ENCODE data around the gene NRIP2. TPM values are rescaled to one million over a fixed set of nuclear protein-coding genes. Genes with fewer than 3 reads are reported as not detected.

Gene NRIP2
- total RNA-seq, 3 donors from 2014 or later = 0.64 to 2.2 (median 0.96) TPM

- Histone ChIP-seq H3K9me3 (no peaks in the 10 kb centered on the region), H3K4me1 (ENCODE audit: low read depth) (peaks cover 18% of the 10 kb centered on the region), H3K4me3 (no peak overlapping the region), H3K36me3 (ENCODE audit: low read depth) (no peaks in the 10 kb centered on the region)
- intact Hi-C loops (cut with DNase I, micrococcal nuclease) = loop anchor here in 1 of 2 donors (5.0 kb wide), 1 partner anchor 187 kb away; no protein-coding TSS in a partner anchor
- ATAC-seq = no peak
- DNase-seq = no peak
- TF ChIP-seq, protein P1, sequence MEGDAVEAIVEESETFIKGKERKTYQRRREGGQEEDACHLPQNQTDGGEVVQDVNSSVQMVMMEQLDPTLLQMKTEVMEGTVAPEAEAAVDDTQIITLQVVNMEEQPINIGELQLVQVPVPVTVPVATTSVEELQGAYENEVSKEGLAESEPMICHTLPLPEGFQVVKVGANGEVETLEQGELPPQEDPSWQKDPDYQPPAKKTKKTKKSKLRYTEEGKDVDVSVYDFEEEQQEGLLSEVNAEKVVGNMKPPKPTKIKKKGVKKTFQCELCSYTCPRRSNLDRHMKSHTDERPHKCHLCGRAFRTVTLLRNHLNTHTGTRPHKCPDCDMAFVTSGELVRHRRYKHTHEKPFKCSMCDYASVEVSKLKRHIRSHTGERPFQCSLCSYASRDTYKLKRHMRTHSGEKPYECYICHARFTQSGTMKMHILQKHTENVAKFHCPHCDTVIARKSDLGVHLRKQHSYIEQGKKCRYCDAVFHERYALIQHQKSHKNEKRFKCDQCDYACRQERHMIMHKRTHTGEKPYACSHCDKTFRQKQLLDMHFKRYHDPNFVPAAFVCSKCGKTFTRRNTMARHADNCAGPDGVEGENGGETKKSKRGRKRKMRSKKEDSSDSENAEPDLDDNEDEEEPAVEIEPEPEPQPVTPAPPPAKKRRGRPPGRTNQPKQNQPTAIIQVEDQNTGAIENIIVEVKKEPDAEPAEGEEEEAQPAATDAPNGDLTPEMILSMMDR (IDR thresholded peaks at IDR 0.05) = no peak
These were observed 20.7 kb upstream of the NRIP2 start for GRCh38 chr12:2855546-2855945.

- peak; percentile 97 for ATAC-seq
These were observed 20.0 kb upstream of the NRIP2 start for GRCh38 chr12:2854669-2855453.

DNA sequence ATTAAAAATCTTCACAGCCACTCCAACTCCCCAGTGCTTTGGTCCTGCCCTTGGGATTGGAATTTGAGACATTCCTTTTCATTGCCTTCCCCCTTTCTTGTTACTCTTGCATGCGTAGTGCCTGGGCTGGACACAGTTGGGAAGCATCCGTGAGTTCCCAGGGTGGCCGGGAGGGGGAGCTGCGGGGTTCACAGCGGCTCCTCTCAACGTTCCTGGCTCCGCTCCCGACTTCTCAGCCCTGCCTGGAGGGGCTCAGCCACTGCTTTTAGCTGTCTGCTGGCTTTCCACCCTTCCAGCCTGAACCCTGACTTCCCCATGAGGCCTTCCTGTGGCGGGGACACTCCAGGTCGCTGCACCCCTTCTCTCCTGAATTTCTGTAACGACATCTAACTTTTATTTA lies 18.8 kb upstream of the NRIP2 start:
- H3K4me1 ChIP-seq (ENCODE audit: low read depth) = peaks cover 21% of the 10 kb centered on the region
- TF ChIP-seq, protein P1 (IDR thresholded peaks at IDR 0.05) = peak; percentile 57
- intact Hi-C loops (cut with DNase I, micrococcal nuclease) = no loop called here

More at GRCh38 chr12:2854669-2855453, 20.0 kb upstream of the NRIP2 start:
- Histone ChIP-seq H3K9me3 (no peaks in the 10 kb centered on the region), H3K4me1 (ENCODE audit: low read depth) (peaks cover 21% of the 10 kb centered on the region), H3K36me3 (ENCODE audit: low read depth) (no peaks in the 10 kb centered on the region), H3K4me3 (no peak overlapping the region)
- intact Hi-C loops (cut with DNase I, micrococcal nuclease) = loop anchor here in 1 of 2 donors (5.0 kb wide), 1 partner anchor 187 kb away; no protein-coding TSS in a partner anchor
- DNase-seq = peak; percentile 88 to 90 (median 89)
- TF ChIP-seq, protein P1 (IDR thresholded peaks at IDR 0.05) = no peak

DNA sequence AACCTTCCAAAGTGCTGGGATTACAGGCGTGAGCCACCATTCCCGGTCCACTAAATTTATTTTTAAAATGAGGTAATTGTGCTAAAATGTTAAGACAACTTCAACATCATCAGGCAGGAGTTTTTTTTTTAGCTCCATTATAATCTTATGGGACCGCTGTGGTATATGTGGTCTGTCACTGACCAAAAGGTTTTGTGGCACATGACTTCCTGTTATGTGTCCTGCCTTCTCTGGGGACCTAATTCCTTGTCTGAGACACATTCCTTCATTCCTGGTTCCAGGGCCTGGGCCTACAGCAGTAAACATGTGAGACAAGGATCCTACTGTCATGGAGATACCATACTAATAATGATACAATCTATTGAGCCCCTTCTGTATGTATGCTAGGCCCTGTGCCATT lies 17.1 kb upstream of the NRIP2 start:
- intact Hi-C loops (cut with DNase I, micrococcal nuclease) = no loop called here
- Histone ChIP-seq H3K4me3 (no peak overlapping the region), H3K36me3 (ENCODE audit: low read depth) (no peaks in the 10 kb centered on the region), H3K9me3 (no peaks in the 10 kb centered on the region), H3K4me1 (ENCODE audit: low read depth) (peaks cover 21% of the 10 kb centered on the region)
- TF ChIP-seq, protein P1 (IDR thresholded peaks at IDR 0.05) = no peak
- ATAC-seq (no peak), DNase-seq (no peak)

More for the DNA sequence above, 18.8 kb upstream of the NRIP2 start:
- Histone ChIP-seq H3K9me3 (no peaks in the 10 kb centered on the region), H3K36me3 (ENCODE audit: low read depth) (no peaks in the 10 kb centered on the region), H3K4me3 (no peak overlapping the region)
- ATAC-seq (peak; percentile 66), DNase-seq (peak; percentile 72 to 84 (median 80))

- Histone ChIP-seq H3K4me3 (no peak overlapping the region), H3K36me3 (ENCODE audit: low read depth) (no peaks in the 10 kb centered on the region), H3K9me3 (no peaks in the 10 kb centered on the region), H3K4me1 (ENCODE audit: low read depth) (peaks cover 3% of the 10 kb centered on the region)
- TF ChIP-seq, protein P1 (IDR thresholded peaks at IDR 0.05) = no peak
- DNase-seq (no peak), ATAC-seq (no peak)
- intact Hi-C loops (cut with DNase I, micrococcal nuclease) = no loop called here
These were observed 10.4 kb upstream of the NRIP2 start for GRCh38 chr12:2845280-2845679.

Data from mucosa of descending colon (tissue), 3 donors.